NB4 (cell line): ENCODE results near the gene EXOC6B.

Experiments used
- CTCF ChIP-seq: IDR thresholded peaks from one replicate; pipeline ENCODE4 v1.5.1; 2012; ENCODE audit warnings: low read depth, low read length
- MAX ChIP-seq: IDR thresholded peaks from 2 replicates; pipeline ENCODE4 v1.6.1; 2011; ENCODE audit warnings: low read depth, low read length
- POLR2A ChIP-seq: IDR thresholded peaks from 2 replicates; pipeline ENCODE4 v1.6.1; 2011; ENCODE audit warnings: mild to moderate bottlenecking; ENCODE audit not compliant: insufficient read length; ENCODE audit errors: extremely low read depth

- TF ChIP-seq CTCF (no peak), MAX (no peak), POLR2A (no peak)
Measured at GRCh38 chr2:72835403-72835802, 9.6 kb upstream of the EXOC6B start.
